AG09309 (cell line): ENCODE data around the gene SAMD9L.

Experiments used
- DNase-seq: peaks from one replicate; pipeline ENCODE4 v3.0.0-alpha.2; 2010; ENCODE audit warnings: low read depth
- H3K4me3 ChIP-seq: 2 replicates; pipeline ENCODE4 v1.5.1; 2011; ENCODE audit warnings: mild to moderate bottlenecking, low read depth, low read length, moderate library complexity; ENCODE audit not compliant: control insufficient read depth
- TF ChIP-seq, protein P1 (sequence below): IDR thresholded peaks from 2 replicates; pipeline ENCODE4 v1.5.1; 2011; ENCODE audit warnings: mild to moderate bottlenecking, low read depth, low read length, inconsistent platforms; ENCODE audit not compliant: insufficient read depth, control insufficient read depth; ENCODE audit errors: missing control alignments

SAMD9L gene

GRCh38 chr7:93148727-93149126 lies 542 bp upstream of the SAMD9L start:
- TF ChIP-seq, protein P1, sequence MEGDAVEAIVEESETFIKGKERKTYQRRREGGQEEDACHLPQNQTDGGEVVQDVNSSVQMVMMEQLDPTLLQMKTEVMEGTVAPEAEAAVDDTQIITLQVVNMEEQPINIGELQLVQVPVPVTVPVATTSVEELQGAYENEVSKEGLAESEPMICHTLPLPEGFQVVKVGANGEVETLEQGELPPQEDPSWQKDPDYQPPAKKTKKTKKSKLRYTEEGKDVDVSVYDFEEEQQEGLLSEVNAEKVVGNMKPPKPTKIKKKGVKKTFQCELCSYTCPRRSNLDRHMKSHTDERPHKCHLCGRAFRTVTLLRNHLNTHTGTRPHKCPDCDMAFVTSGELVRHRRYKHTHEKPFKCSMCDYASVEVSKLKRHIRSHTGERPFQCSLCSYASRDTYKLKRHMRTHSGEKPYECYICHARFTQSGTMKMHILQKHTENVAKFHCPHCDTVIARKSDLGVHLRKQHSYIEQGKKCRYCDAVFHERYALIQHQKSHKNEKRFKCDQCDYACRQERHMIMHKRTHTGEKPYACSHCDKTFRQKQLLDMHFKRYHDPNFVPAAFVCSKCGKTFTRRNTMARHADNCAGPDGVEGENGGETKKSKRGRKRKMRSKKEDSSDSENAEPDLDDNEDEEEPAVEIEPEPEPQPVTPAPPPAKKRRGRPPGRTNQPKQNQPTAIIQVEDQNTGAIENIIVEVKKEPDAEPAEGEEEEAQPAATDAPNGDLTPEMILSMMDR, result no peak
- H3K4me3 ChIP-seq, result no peak overlapping the region

DNA sequence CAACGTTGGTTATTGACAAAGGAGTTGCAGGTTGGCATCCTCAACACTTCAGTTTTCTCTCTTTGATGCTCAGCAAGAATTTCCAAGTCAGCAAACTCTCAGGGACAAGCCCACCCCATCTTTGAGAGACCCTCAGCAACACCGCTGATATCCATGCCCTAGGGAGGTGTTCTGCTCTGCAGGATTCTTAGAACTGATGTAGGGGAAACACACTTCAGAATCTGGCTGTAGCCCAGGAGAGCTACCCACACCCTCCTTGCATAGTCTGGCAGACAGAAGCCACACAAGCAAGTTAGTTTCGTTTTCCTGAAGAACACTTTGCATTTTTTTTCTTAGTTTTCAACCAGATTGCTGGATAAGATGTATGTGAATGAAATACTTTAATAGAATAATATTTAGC lies 822 bp downstream of the SAMD9L start:
- TF ChIP-seq, protein P1, result no peak
- no peak for DNase-seq
- H3K4me3 ChIP-seq, result peak overlapping the region; percentile 54

More at GRCh38 chr7:93148727-93149126, 542 bp upstream of the SAMD9L start:
- DNase-seq, result no peak

DNA sequence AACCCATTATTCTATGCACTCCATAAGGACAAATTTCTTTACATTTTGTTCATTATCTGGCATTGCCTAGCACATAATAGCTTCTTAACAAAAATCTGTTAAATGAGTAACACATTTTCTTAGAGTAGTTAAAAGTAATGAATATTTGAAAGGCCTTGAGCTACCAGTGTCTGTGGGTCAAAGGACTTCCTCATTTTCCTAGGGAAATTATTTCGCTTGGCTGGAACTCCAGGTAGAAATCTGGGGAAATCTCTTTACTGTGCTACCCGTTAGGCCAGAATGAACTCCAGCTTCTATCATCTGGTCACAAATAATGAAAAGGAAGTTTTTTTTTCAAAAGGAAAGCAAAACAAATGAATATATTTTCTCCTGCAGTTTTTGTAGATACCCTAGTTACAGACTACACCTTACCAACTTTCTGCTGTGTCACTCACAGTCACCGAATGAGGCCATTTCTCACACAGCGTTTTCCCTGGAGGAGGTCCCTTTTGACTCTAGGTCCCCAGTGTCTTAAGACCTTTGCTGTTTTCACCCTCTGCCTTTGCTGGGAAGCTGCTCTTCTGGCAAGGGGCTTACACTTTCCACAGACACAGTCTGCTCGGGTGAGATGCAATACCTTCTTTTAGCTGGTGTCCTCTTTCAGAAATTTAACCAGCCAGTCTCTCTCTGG lies 1.6 kb downstream of the SAMD9L start:
- peak overlapping the region; percentile 54 for H3K4me3 ChIP-seq
- no peak for DNase-seq

GRCh38 chr7:93146036-93146435 lies 2.1 kb downstream of the SAMD9L start:
- DNase-seq, result no peak
- TF ChIP-seq, protein P1, result no peak
- H3K4me3 ChIP-seq, result no peak overlapping the region

More for the DNA sequence above, 1.6 kb downstream of the SAMD9L start:
- TF ChIP-seq, protein P1, result no peak

- TF ChIP-seq, protein P1, result no peak
- no peak for DNase-seq
- no peak overlapping the region for H3K4me3 ChIP-seq
These were observed 2.8 kb downstream of the SAMD9L start for GRCh38 chr7:93145354-93145753.

- no peak overlapping the region for H3K4me3 ChIP-seq
- TF ChIP-seq, protein P1, result no peak
- no peak for DNase-seq
These were observed 6.1 kb downstream of the SAMD9L start for GRCh38 chr7:93142127-93142526.
